ENCODE data around the gene FMN1.

GRCh38 chr15:32765236-32765635 is 429.3 kb downstream of the FMN1 start:
- TF ChIP-seq CTCF (IDR thresholded peaks at IDR 0.05): no peak
- TF ChIP-seq POLR2A (IDR thresholded peaks at IDR 0.05): no peak
- TF ChIP-seq EP300 (IDR thresholded peaks at IDR 0.05): no peak
- TF ChIP-seq POLR2AphosphoS5 (IDR thresholded peaks at IDR 0.05): no peak

All from upper lobe of left lung (tissue), 4 donors.